ENCODE data around the gene ANKK1.

The ANKK1 gene

GRCh38 chr11:113436672-113437252 lies 49.2 kb downstream of the ANKK1 start:
- no peak for TF ChIP-seq CTCF (IDR thresholded peaks at IDR 0.05; ENCODE audit: borderline replicate concordance, control extremely low read depth, extremely low read depth, insufficient read depth, missing control alignments)
- no peak for DNase-seq (ENCODE audit: low spot score)
- in situ Hi-C loops (cut with MboI; ENCODE audit: low sequenced_read_pairs, unreplicated experiment): no loop called here

- in situ Hi-C loops (cut with MboI; ENCODE audit: low sequenced_read_pairs, unreplicated experiment): no loop called here
- no peak for DNase-seq (ENCODE audit: low spot score)
- no peak for TF ChIP-seq CTCF (IDR thresholded peaks at IDR 0.05; ENCODE audit: borderline replicate concordance, control extremely low read depth, extremely low read depth, insufficient read depth, missing control alignments)
Observed at GRCh38 chr11:113440816-113441215, 53.2 kb downstream of the ANKK1 start.

- in situ Hi-C loops (cut with MboI; ENCODE audit: low sequenced_read_pairs, unreplicated experiment): no loop called here
- DNase-seq (ENCODE audit: low spot score): no peak
- no peak for TF ChIP-seq CTCF (IDR thresholded peaks at IDR 0.05; ENCODE audit: borderline replicate concordance, control extremely low read depth, extremely low read depth, insufficient read depth, missing control alignments)
Observed at GRCh38 chr11:113444502-113445123, 57.0 kb downstream of the ANKK1 start.

- in situ Hi-C loops (cut with MboI; ENCODE audit: low sequenced_read_pairs, unreplicated experiment): no loop called here
- no peak for DNase-seq (ENCODE audit: low spot score)
- TF ChIP-seq CTCF (IDR thresholded peaks at IDR 0.05; ENCODE audit: borderline replicate concordance, control extremely low read depth, extremely low read depth, insufficient read depth, missing control alignments): no peak
Observed at GRCh38 chr11:113446112-113446511, 58.5 kb downstream of the ANKK1 start.

GRCh38 chr11:113446938-113447337 lies 59.4 kb downstream of the ANKK1 start:
- TF ChIP-seq CTCF (IDR thresholded peaks at IDR 0.05; ENCODE audit: borderline replicate concordance, control extremely low read depth, extremely low read depth, insufficient read depth, missing control alignments): no peak
- in situ Hi-C loops (cut with MboI; ENCODE audit: low sequenced_read_pairs, unreplicated experiment): no loop called here
- no peak for DNase-seq (ENCODE audit: low spot score)

- no peak for TF ChIP-seq CTCF (IDR thresholded peaks at IDR 0.05; ENCODE audit: borderline replicate concordance, control extremely low read depth, extremely low read depth, insufficient read depth, missing control alignments)
- no peak for DNase-seq (ENCODE audit: low spot score)
Observed at GRCh38 chr11:113447621-113448315, 60.2 kb downstream of the ANKK1 start.

More at GRCh38 chr11:113447621-113448315, 60.2 kb downstream of the ANKK1 start:
- in situ Hi-C loops (cut with MboI; ENCODE audit: low sequenced_read_pairs, unreplicated experiment): no loop called here

All from GM13976 (cell line).